Fibroblast of skin of right biceps (primary cell): ENCODE results near the gene TSPAN2.
"Not testable (repeated sequence)": the region's sequence is repeated elsewhere in the genome, so short reads cannot be mapped to it uniquely, and the experiment has no call there.

Experiments used
- DNase-seq: peaks from one replicate; pipeline ENCODE4 v3.0.0-alpha.2; 2013

The TSPAN2 gene

GRCh38 chr1:115029526-115029925, 59.8 kb downstream of the TSPAN2 start, which contains the start of gene TSHB:
TSS of gene TSHB (plus strand) at chr1:115029826. CDS start at chr1:115033363, 3,537 bp downstream.
- DNase-seq: no peak

GRCh38 chr1:115023593-115023992, 65.7 kb downstream of the TSPAN2 start:
- DNase-seq: no peak

GRCh38 chr1:115021145-115021544, 68.2 kb downstream of the TSPAN2 start:
- no peak for DNase-seq

GRCh38 chr1:115019549-115019948, 69.8 kb downstream of the TSPAN2 start:
- DNase-seq: not testable (repeated sequence)

- no peak for DNase-seq
Measured at GRCh38 chr1:115013792-115014191, 75.5 kb downstream of the TSPAN2 start.

GRCh38 chr1:115012434-115012833, 76.9 kb downstream of the TSPAN2 start:
- DNase-seq: no peak

GRCh38 chr1:115012006-115012405, 77.3 kb downstream of the TSPAN2 start:
- DNase-seq: no peak

- DNase-seq: no peak
Measured at GRCh38 chr1:115006191-115006590, 83.1 kb downstream of the TSPAN2 start.
